ENCODE results near the gene EXD2. TPM values are rescaled to one million over a fixed set of nuclear protein-coding genes. Genes with fewer than 3 reads are reported as not detected.
"Not testable (repeated sequence)": the region's sequence is repeated elsewhere in the genome, so short reads cannot be mapped to it uniquely, and the experiment has no call there.

The EXD2 gene
- total RNA-seq, result 27.5 TPM
- long read RNA-seq, full-length matches to known transcripts, result 5 of 29 reads
- long read RNA-seq, partial matches to known transcripts, result 10 of 29 reads
- long read RNA-seq, other reads (novel, unspliced or antisense), result 14 of 29 reads

- peak; percentile 92 for DNase-seq (ENCODE audit: low spot score)
Measured at GRCh38 chr14:69191340-69192111, at the start of gene EXD2. Gene EXD2, plus strand, starts transcription at chr14:69191498. Its CDS starts 17,973 bp downstream, at chr14:69209471.

GRCh38 chr14:69141550-69141949 lies 49.7 kb upstream of the EXD2 start:
- DNase-seq (ENCODE audit: low spot score), result no peak

- no peak for DNase-seq (ENCODE audit: low spot score)
Measured at GRCh38 chr14:69142101-69142500, 49.2 kb upstream of the EXD2 start.

GRCh38 chr14:69149461-69150244 lies 41.6 kb upstream of the EXD2 start:
- no peak for DNase-seq (ENCODE audit: low spot score)

GRCh38 chr14:69151458-69152180 lies 39.7 kb upstream of the EXD2 start:
- peak; percentile 93 for DNase-seq (ENCODE audit: low spot score)

GRCh38 chr14:69152181-69152901 lies 39.0 kb upstream of the EXD2 start:
- DNase-seq (ENCODE audit: low spot score), result no peak

GRCh38 chr14:69152902-69153151 lies 38.5 kb upstream of the EXD2 start, which contains the start of gene DCAF5:
Gene DCAF5, minus strand, starts transcription at chr14:69153119. Its CDS starts 141 bp downstream, at chr14:69152978.
- DNase-seq (ENCODE audit: low spot score), result no peak

GRCh38 chr14:69153152-69153872 lies 38.0 kb upstream of the EXD2 start:
- peak; percentile 95 for DNase-seq (ENCODE audit: low spot score)

- DNase-seq (ENCODE audit: low spot score), result no peak
Measured at GRCh38 chr14:69153873-69154270, 37.4 kb upstream of the EXD2 start.

GRCh38 chr14:69154779-69155178 lies 36.5 kb upstream of the EXD2 start:
- DNase-seq (ENCODE audit: low spot score), result no peak

- no peak for DNase-seq (ENCODE audit: low spot score)
Measured at GRCh38 chr14:69156224-69156623, 35.1 kb upstream of the EXD2 start.

GRCh38 chr14:69161590-69161989 lies 29.7 kb upstream of the EXD2 start:
- no peak for DNase-seq (ENCODE audit: low spot score)

- DNase-seq (ENCODE audit: low spot score), result not testable (repeated sequence)
Measured at GRCh38 chr14:69165787-69166186, 25.5 kb upstream of the EXD2 start.

GRCh38 chr14:69170839-69171238 lies 20.5 kb upstream of the EXD2 start:
- no peak for DNase-seq (ENCODE audit: low spot score)

GRCh38 chr14:69171569-69171968 lies 19.7 kb upstream of the EXD2 start:
- DNase-seq (ENCODE audit: low spot score), result no peak

- DNase-seq (ENCODE audit: low spot score), result no peak
Measured at GRCh38 chr14:69175130-69175529, 16.2 kb upstream of the EXD2 start.

GRCh38 chr14:69181491-69181890 lies 9.8 kb upstream of the EXD2 start:
- DNase-seq (ENCODE audit: low spot score), result no peak

- DNase-seq (ENCODE audit: low spot score), result not testable (repeated sequence)
Measured at GRCh38 chr14:69182580-69182979, 8.7 kb upstream of the EXD2 start.

- no peak for DNase-seq (ENCODE audit: low spot score)
Measured at GRCh38 chr14:69183735-69184134, 7.6 kb upstream of the EXD2 start.

- no peak for DNase-seq (ENCODE audit: low spot score)
Measured at GRCh38 chr14:69190191-69190590, 1.1 kb upstream of the EXD2 start.
